ENCODE measurements around the gene PEX16. TPM values are rescaled to one million over a fixed set of nuclear protein-coding genes. Genes with fewer than 3 reads are reported as not detected.
A peak's percentile ranks its signal among the peaks of the same experiment; 100 is the strongest.

Gene PEX16
- total RNA-seq = 10 to 100 TPM; 61.3 to 75.8 (median 67.6) TPM
- total RNA-seq (2013) = 50.4 TPM

- Mint-ChIP-seq H3K27me3 (ENCODE audit: low read depth in 2 of 2) (peaks cover 0 to 4% of the 10 kb centered on the region in 2 donors), H3K4me3 (peak within 1 kb of the TSS; percentile 97), H3K4me1 (peaks cover 30 to 43% of the 10 kb centered on the region in 2 donors), H3K9me3 (no peaks in the 10 kb centered on the region), H3K36me3 (no peaks in the 10 kb centered on the region), H3K27ac (peak within 1 kb of the TSS; percentile 96)
- ATAC-seq (peak; percentile 88 to 97 (median 92)), DNase-seq (peak; percentile 92 to 99)
- Histone ChIP-seq H3K9me3 (ENCODE audit: control insufficient read depth, insufficient read depth, low read length) (no peaks in the 10 kb centered on the region), H3K27me3 (ENCODE audit: control insufficient read depth, insufficient read depth, low read length) (peaks cover 3% of the 10 kb centered on the region), H3K4me1 (ENCODE audit: control insufficient read depth, insufficient read depth, low read length) (peaks cover 52% of the 10 kb centered on the region), H3K27ac (ENCODE audit: low read length) (peak within 1 kb of the TSS; percentile 91), H3K36me3 (ENCODE audit: control insufficient read depth, insufficient read depth, low read length) (peaks cover 33% of the 10 kb centered on the region), H3K4me3 (ENCODE audit: low read length) (peak within 1 kb of the TSS; percentile 85)
- under 1% methylated on average over 45 of the region's 45 CpGs for WGBS (ENCODE audit: insufficient coverage)
- intact Hi-C loops (cut with micrococcal nuclease) = loop anchor here (1.0 to 10.0 kb wide), 4 partner anchors 18 to 700 kb away; partner anchors contain the start of genes ATG13, CRY2, HARBI1 and PHF21A
- TF ChIP-seq CTCF (IDR thresholded peaks at IDR 0.05) = no peak
These were observed at the start of gene PEX16 for GRCh38 chr11:45917623-45918330. Gene PEX16 (minus strand): TSS chr11:45917877. CDS start chr11:45917811, 66 bp downstream.

DNA sequence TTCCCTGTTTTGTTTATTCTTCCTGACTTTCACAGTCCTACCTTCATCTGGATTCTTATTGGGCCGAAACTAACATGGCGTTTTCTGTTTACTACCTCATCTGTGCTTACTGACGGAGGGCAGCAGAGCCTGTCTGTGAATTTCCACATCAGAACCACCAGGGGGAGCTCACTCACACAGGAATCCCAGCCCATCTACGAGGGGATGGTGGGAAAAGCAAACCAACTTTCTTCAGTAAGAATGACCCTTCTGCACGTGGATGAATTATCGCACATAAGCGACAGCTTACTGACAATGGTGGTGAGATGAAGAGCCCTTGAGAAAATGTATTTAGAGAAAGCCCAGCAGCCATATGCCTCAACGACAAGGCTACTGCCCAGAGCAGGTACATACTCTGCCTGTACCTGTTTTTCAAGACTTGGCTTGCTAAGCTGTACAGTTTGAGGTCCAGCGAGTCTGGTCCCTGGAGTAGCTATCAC is 47.3 kb upstream of the PEX16 start:
- H3K4me1 ChIP-seq (ENCODE audit: control insufficient read depth, insufficient read depth, low read length) = no peaks in the 10 kb centered on the region
- no peak overlapping the region for H3K27ac ChIP-seq (ENCODE audit: low read length)
- H3K27me3 ChIP-seq (ENCODE audit: control insufficient read depth, insufficient read depth, low read length) = no peaks in the 10 kb centered on the region
- H3K36me3 ChIP-seq (ENCODE audit: control insufficient read depth, insufficient read depth, low read length) = peaks cover 43% of the 10 kb centered on the region
- Mint-ChIP-seq H3K4me3 (no peak overlapping the region), H3K9me3 (no peaks in the 10 kb centered on the region), H3K27me3 (ENCODE audit: low read depth in 2 of 2) (no peaks in the 10 kb centered on the region), H3K27ac (no peak overlapping the region), H3K4me1 (no peaks in the 10 kb centered on the region), H3K36me3 (peaks cover 21% of the 10 kb centered on the region)
- DNase-seq (peak; percentile 36 to 90), ATAC-seq (peak; percentile 88 to 99 (median 96))
- no peak overlapping the region for H3K4me3 ChIP-seq (ENCODE audit: low read length)
- intact Hi-C loops (cut with micrococcal nuclease) = loop anchor here (1.0 to 10.0 kb wide), 3 partner anchors 41 to 343 kb away; partner anchors contain the start of gene PHF21A
- peak; percentile 91 for TF ChIP-seq CTCF (IDR thresholded peaks at IDR 0.05)
- 47% methylated on average over 9 of the region's 9 CpGs for WGBS (ENCODE audit: insufficient coverage)
- H3K9me3 ChIP-seq (ENCODE audit: control insufficient read depth, insufficient read depth, low read length) = no peaks in the 10 kb centered on the region

- Mint-ChIP-seq H3K27ac (no peak overlapping the region), H3K36me3 (no peaks in the 10 kb centered on the region), H3K27me3 (ENCODE audit: low read depth in 2 of 2) (no peaks in the 10 kb centered on the region), H3K4me3 (no peak overlapping the region), H3K4me1 (peaks cover under 1 to 9% of the 10 kb centered on the region in 2 donors), H3K9me3 (no peaks in the 10 kb centered on the region)
- intact Hi-C loops (cut with micrococcal nuclease) = loop anchor here (10.0 kb wide), 1 partner anchor 163 kb away; the partner anchor contains the start of gene PHF21A
- DNase-seq = no peak
- Histone ChIP-seq H3K27me3 (ENCODE audit: control insufficient read depth, insufficient read depth, low read length) (no peaks in the 10 kb centered on the region), H3K36me3 (ENCODE audit: control insufficient read depth, insufficient read depth, low read length) (peaks cover 26% of the 10 kb centered on the region), H3K9me3 (ENCODE audit: control insufficient read depth, insufficient read depth, low read length) (no peaks in the 10 kb centered on the region), H3K27ac (ENCODE audit: low read length) (no peak overlapping the region), H3K4me1 (ENCODE audit: control insufficient read depth, insufficient read depth, low read length) (no peaks in the 10 kb centered on the region), H3K4me3 (ENCODE audit: low read length) (no peak overlapping the region)
- ATAC-seq = peak in 1 of 3 donors; percentile 50
- no peak for TF ChIP-seq CTCF (IDR thresholded peaks at IDR 0.05)
- WGBS (ENCODE audit: insufficient coverage) = 81% methylated on average over 6 of the region's 7 CpGs
These were observed 44.1 kb upstream of the PEX16 start for GRCh38 chr11:45961751-45962240.
